K562 (cell line): ENCODE data around the gene CEP295NL. TPM values are rescaled to one million over a fixed set of nuclear protein-coding genes. Genes with fewer than 3 reads are reported as not detected.

Source experiments
- ATAC-seq: fragments of 200-7000 bp; cut with Tn5 transposase; 3 replicates; pipeline ENCODE4 v1.9.1; 2020; ENCODE audit warnings: moderate library complexity
- BruUV-seq: library from RNA; stranded (reverse); fragments of 400-500 nt; replicated peaks from 2 replicates; lab custom pipeline; 2021; lab: Mats Ljungman, UMichigan
- CTCF ChIA-PET: fragments of 300-600 bp; formaldehyde crosslinking; extraction: SDS; loops from one replicate; lab custom pipeline; 2021; ENCODE audit warnings: low intra/inter-chr PET ratio; lab: Yijun Ruan, JAX
- POLR2A ChIA-PET: fragments of 300-600, 350-650 bp; sonication (Branson Sonifier 250); formaldehyde crosslinking; extraction: SDS; loops from one replicate; lab custom pipeline; 2021; ENCODE audit warnings: antibody characterized with exemption, inconsistent platforms; lab: Yijun Ruan, JAX
- DNase-seq, 4 experiments: peaks; one replicate each; pipeline versions ENCODE4 v3.0.0 to v3.0.0-alpha.2; 2011 to 2018; ENCODE audit warnings: low spot score in 3 of 4, mixed read lengths in 3 of 4; ENCODE audit errors: extremely low read depth in 1 of 4
- FAIRE-seq: peaks from 2 replicates; lab custom pipeline; 2011; peaks lifted over from hg19 to GRCh38; lab: Jason Lieb, UNC
- H2AFZ ChIP-seq: 2 replicates; pipeline ENCODE4 v1.6.0; 2011; ENCODE audit warnings: low read depth, low read length, control low read depth, inconsistent platforms
- H3K27ac ChIP-seq: fragments of 200-600 bp; 3 replicates; pipeline ENCODE4 v1.8.0; 2011; ENCODE audit warnings: low read depth, mild to moderate bottlenecking, control low read depth, inconsistent platforms, low read length, moderate library complexity, mixed read lengths; ENCODE audit errors: extremely low read depth
- H3K27me3 ChIP-seq, 2 experiments: fragments of 300-600 bp in 1 of 2; 2 replicates in 1 of 2; 3 replicates in 1 of 2; pipeline versions ENCODE4 v1.6.0 to v1.8.0; 2011; ENCODE audit warnings: inconsistent platforms in 2 of 2, low read length in 2 of 2, mild to moderate bottlenecking in 1 of 2, mixed read lengths in 1 of 2, moderate library complexity in 1 of 2; ENCODE audit not compliant: control insufficient read depth in 2 of 2, insufficient read depth in 2 of 2
- H3K36me3 ChIP-seq: fragments of 300-600 bp; 3 replicates; pipeline ENCODE4 v1.8.0; 2011; ENCODE audit warnings: mild to moderate bottlenecking, low read length, inconsistent platforms; ENCODE audit not compliant: control insufficient read depth, insufficient read depth
- H3K4me1 ChIP-seq, 2 experiments: fragments of 200-600 bp in 1 of 2; replicated peaks in 1 of 2; 2 replicates in 1 of 2; 3 replicates in 1 of 2; pipeline versions ENCODE4 v1.5.1 to v1.8.0; 2011; ENCODE audit warnings: inconsistent platforms in 2 of 2, low read length in 2 of 2, mild to moderate bottlenecking in 1 of 2, mixed read lengths in 1 of 2, moderate library complexity in 1 of 2; ENCODE audit not compliant: control insufficient read depth in 2 of 2, insufficient read depth in 2 of 2
- H3K4me2 ChIP-seq: 2 replicates; pipeline ENCODE4 v1.6.1; 2011; ENCODE audit warnings: low read length, control low read depth, inconsistent platforms, mixed read lengths; ENCODE audit not compliant: insufficient read depth
- H3K4me3 ChIP-seq: fragments of 200-600 bp; sonication (generic), shearing (Covaris generic); 2 replicates; pipeline ENCODE4 v1.5.1; 2016; ENCODE audit warnings: control low read depth, inconsistent platforms
- H3K79me2 ChIP-seq: fragments of 200-600 bp; 3 replicates; pipeline ENCODE4 v1.8.0; 2011; ENCODE audit warnings: low read length, inconsistent platforms; ENCODE audit not compliant: control insufficient read depth, insufficient read depth
- H3K9ac ChIP-seq, 2 experiments: 2 replicates each; pipeline versions ENCODE4 v1.6.0 to v1.6.1; 2011; ENCODE audit warnings: low read depth in 2 of 2, low read length in 2 of 2, control low read depth in 1 of 2, inconsistent platforms in 1 of 2, mild to moderate bottlenecking in 1 of 2, mixed read lengths in 1 of 2; ENCODE audit not compliant: insufficient read depth in 1 of 2
- H3K9me1 ChIP-seq: one replicate; pipeline ENCODE4 v1.6.0; 2011; ENCODE audit warnings: inconsistent platforms, mild to moderate bottlenecking, low read length, moderate library complexity; ENCODE audit not compliant: control insufficient read depth, insufficient read depth
- H3K9me3 ChIP-seq: replicated peaks from 2 replicates; pipeline ENCODE4 v1.5.1; 2011; ENCODE audit warnings: low read depth, low read length, inconsistent platforms; ENCODE audit not compliant: control insufficient read depth, insufficient read depth
- H4K20me1 ChIP-seq: replicated peaks from 2 replicates; pipeline ENCODE4 v1.6.1; 2011; ENCODE audit warnings: low read length, inconsistent platforms, mixed read lengths; ENCODE audit not compliant: control insufficient read depth, insufficient read depth
- MGA ChIP-seq: fragments of 450-650 bp; IDR thresholded peaks from 2 replicates; pipeline ENCODE4 v1.6.1; 2016; ENCODE audit warnings: mild to moderate bottlenecking, moderate library complexity
- TEAD4 ChIP-seq, 2 experiments: sonication (generic) in 1 of 2; formaldehyde crosslinking in 1 of 2; IDR thresholded peaks; 2 replicates each; pipeline versions ENCODE4 v1.6.1 to v1.8.0; 2012 to 2022; ENCODE audit warnings: borderline replicate concordance in 1 of 2, inconsistent platforms in 1 of 2, low read length in 1 of 2, mild to moderate bottlenecking in 1 of 2, missing genetic modification reagents in 1 of 2
- WGBS: fragments of 100-300 bp; shearing (Covaris generic); methylation state at CpG from one replicate; pipeline ENCODE4 v1.1.6; 2016; ENCODE audit warnings: low coverage, mixed read lengths; ENCODE audit not compliant: insufficient coverage; ENCODE audit errors: missing lambda C conversion rate; 5-methylcytosine and 5-hydroxymethylcytosine counted together
- in situ Hi-C: fragments of 300-500 bp; cut with MboI; formaldehyde crosslinking; loops from 4 replicates; pipeline ENCODE4 v1.15.0; 2018; ENCODE audit warnings: inconsistent platforms, mixed read lengths
- intact Hi-C: fragments of 100-400 bp; cut with micrococcal nuclease; formaldehyde crosslinking; loops from 2 replicates; pipeline ENCODE4 v1.14.2; 2022
- polyA plus RNA-seq, 8 experiments: library from polyadenylated mRNA; depleted of rRNA in 4 of 8; stranded (reverse) in 5 of 8; unstranded in 3 of 8; fragments of >200 nt; fragmentation: Nextera tagmentation in 2 of 8; fragmentation: Illumina TruSeq in 1 of 8; extraction: Ambion mirVana in 2 of 8; extraction: Trizol in 1 of 8; gene quantifications; 2 replicates each; pipeline versions ENCODE4 v1.2.1 to v1.2.3, GENCODE V29; 2011 to 2014; ENCODE audit warnings: inconsistent platforms in 1 of 8, missing spikeins in 1 of 8
- total RNA-seq, 7 experiments: library from RNA; depleted of rRNA in 6 of 7; stranded (reverse); fragments of >200 nt in 6 of 7; fragmentation: Illumina TruSeq in 2 of 7; extraction: Trizol in 2 of 7; gene quantifications; 2 replicates each; pipeline versions ENCODE4 v1.2.1 to v1.2.3, GENCODE V29; 2011 to 2021; ENCODE audit warnings: low replicate concordance in 1 of 7

The CEP295NL gene
- total and polyA plus RNA-seq, 9 of the 15 experiments (the other 6 are each of a cell fraction or from before 2014, with no cell fraction given): not detected

GRCh38 chr17:78900816-78901215, 2.2 kb downstream of the CEP295NL start:
- TF ChIP-seq TEAD4 (IDR thresholded peaks at IDR 0.05; ENCODE audit: low read length) (no peak), TEAD4 (CRISPR knock-in tag; IDR thresholded peaks at IDR 0.05; ENCODE audit: borderline replicate concordance) (no peak), MGA (0 out of 2 replicates have a peak, but pooled peaks have one; percentile 19)
- BruUV-seq: no TSS peak

More at GRCh38 chr17:78900816-78901215, 2.2 kb downstream of the CEP295NL start:
- in situ Hi-C loops: no loop called here
- Histone ChIP-seq H3K4me2 (no peak overlapping the region), H3K4me3 (no peak overlapping the region), H3K79me2 (no peaks in the 10 kb centered on the region), H3K9me1 (peaks cover 1% of the 10 kb centered on the region), H2AFZ (no peak overlapping the region), H3K27ac (no peak overlapping the region), H4K20me1 (peaks cover 10% of the 10 kb centered on the region), H3K9ac (peak overlapping the region in 1 of 2 experiments; percentile 58; a peak in 1 of 4 replicates), H3K9me3 (no peaks in the 10 kb centered on the region), H3K36me3 (no peaks in the 10 kb centered on the region), H3K27me3 (peaks cover 62 to 91% of the 10 kb centered on the region in 2 experiments), H3K4me1 (peaks cover 0 to 14% of the 10 kb centered on the region in 2 experiments; a peak in 2 of 5 replicates)
- WGBS: 4% methylated on average over 28 of the region's 29 CpGs
- FAIRE-seq: no peak
- CTCF ChIA-PET: no interaction called here
- intact Hi-C loops: no loop called here
- no peak for DNase-seq
- no peak for ATAC-seq
- POLR2A ChIA-PET: interaction anchor here (0.7 to 1.8 kb wide), 2 partner anchors 10 to 56 kb away, joined by 4 to 6 read pairs; no protein-coding TSS in a partner anchor
